Activated T-helper 2 cell treated with anti-CD3 and anti-CD28 coated beads, Interferon-gamma antibody, Interleukin-2, Interleukin-4, amounts not matched to agents 10 μg/mL and 5 μg/mL and 100 μg/mL, durations not matched to agents 14 hours and 24 hours and 36 hours (primary cell): Measurements from ENCODE around the gene DHRSX. TPM values are rescaled to one million over a fixed set of nuclear protein-coding genes. Genes with fewer than 3 reads are reported as not detected.
"Not testable (repeated sequence)": the region's sequence is repeated elsewhere in the genome, so short reads cannot be mapped to it uniquely, and the experiment has no call there.

Experiments
- DNase-seq: peaks from one replicate; pipeline ENCODE4 v3.0.0; 2021; ENCODE audit warnings: low spot score
- H3K27ac Mint-ChIP-seq: one replicate; pipeline ENCODE4 v1.8.0; 2021; ENCODE audit warnings: mixed read lengths
- H3K27me3 Mint-ChIP-seq: one replicate; pipeline ENCODE4 v1.8.0; 2021; ENCODE audit warnings: low read depth, mixed read lengths
- H3K36me3 Mint-ChIP-seq: one replicate; pipeline ENCODE4 v1.8.0; 2021; ENCODE audit warnings: low read depth, mixed read lengths
- H3K4me1 Mint-ChIP-seq: one replicate; pipeline ENCODE4 v1.8.0; 2021; ENCODE audit warnings: low read depth, mixed read lengths
- H3K4me3 Mint-ChIP-seq: one replicate; pipeline ENCODE4 v1.8.0; 2021; ENCODE audit warnings: low read depth, mild to moderate bottlenecking, moderate library complexity, mixed read lengths
- H3K9me3 Mint-ChIP-seq: one replicate; pipeline ENCODE4 v1.8.0; 2021; ENCODE audit warnings: mixed read lengths
- intact Hi-C: fragments of 100-400 bp; cut with micrococcal nuclease; formaldehyde crosslinking; loops from one replicate; pipeline ENCODE4 v1.15.1; 2023
- total RNA-seq: library from RNA; stranded (reverse); gene quantifications from 2 replicates; pipeline ENCODE4 v1.2.3, GENCODE V29; 2022

DHRSX gene
- total RNA-seq, 1 donor from 2014 or later: 26.1 TPM

GRCh38 chrX:2371026-2371711 lies 129.6 kb downstream of the DHRSX start:
- Mint-ChIP-seq H3K4me1 (peaks cover 3% of the 10 kb centered on the region), H3K27ac (no peak overlapping the region), H3K27me3 (no peaks in the 10 kb centered on the region), H3K36me3 (peaks cover 9% of the 10 kb centered on the region), H3K9me3 (no peaks in the 10 kb centered on the region), H3K4me3 (no peak overlapping the region)
- DNase-seq: no peak
- intact Hi-C loops: no loop called here

GRCh38 chrX:2370456-2370855 lies 130.3 kb downstream of the DHRSX start:
- Mint-ChIP-seq H3K27me3 (no peaks in the 10 kb centered on the region), H3K27ac (no peak overlapping the region), H3K36me3 (peaks cover 9% of the 10 kb centered on the region), H3K4me3 (no peak overlapping the region), H3K4me1 (peaks cover 3% of the 10 kb centered on the region), H3K9me3 (peaks cover 6% of the 10 kb centered on the region)
- intact Hi-C loops: no loop called here
- DNase-seq: no peak

- H3K4me1 Mint-ChIP-seq: peaks cover 3% of the 10 kb centered on the region
- no peaks in the 10 kb centered on the region for H3K27me3 Mint-ChIP-seq
- no peak overlapping the region for H3K4me3 Mint-ChIP-seq
- peaks cover 18% of the 10 kb centered on the region for H3K9me3 Mint-ChIP-seq
- H3K27ac Mint-ChIP-seq: no peak overlapping the region
- intact Hi-C loops: no loop called here
- DNase-seq: no peak
- H3K36me3 Mint-ChIP-seq: peaks cover 15% of the 10 kb centered on the region
These were observed 131.6 kb downstream of the DHRSX start for GRCh38 chrX:2369206-2369605.

GRCh38 chrX:2360731-2361130 lies 140.0 kb downstream of the DHRSX start:
- no peak for DNase-seq
- Mint-ChIP-seq H3K4me3 (no peak overlapping the region), H3K9me3 (peaks cover 42% of the 10 kb centered on the region), H3K27ac (no peak overlapping the region), H3K4me1 (no peaks in the 10 kb centered on the region), H3K27me3 (no peaks in the 10 kb centered on the region), H3K36me3 (peaks cover 11% of the 10 kb centered on the region)
- intact Hi-C loops: no loop called here

GRCh38 chrX:2359522-2359921 lies 141.3 kb downstream of the DHRSX start:
- intact Hi-C loops, DNase-seq, H3K27ac Mint-ChIP-seq, H3K4me3 Mint-ChIP-seq, H3K4me1 Mint-ChIP-seq, H3K27me3 Mint-ChIP-seq: not testable (repeated sequence)
- Mint-ChIP-seq H3K9me3 (peaks cover 30% of the 10 kb centered on the region), H3K36me3 (peaks cover 12% of the 10 kb centered on the region)

GRCh38 chrX:2351999-2352995 lies 148.5 kb downstream of the DHRSX start:
- peaks cover 13% of the 10 kb centered on the region for H3K36me3 Mint-ChIP-seq
- H3K9me3 Mint-ChIP-seq: peaks cover 9% of the 10 kb centered on the region
- no peaks in the 10 kb centered on the region for H3K27me3 Mint-ChIP-seq
- H3K27ac Mint-ChIP-seq: no peak overlapping the region
- no peak for DNase-seq
- intact Hi-C loops: no loop called here
- no peak overlapping the region for H3K4me3 Mint-ChIP-seq
- H3K4me1 Mint-ChIP-seq: no peaks in the 10 kb centered on the region

- Mint-ChIP-seq H3K4me3 (no peak overlapping the region), H3K4me1 (no peaks in the 10 kb centered on the region), H3K9me3 (peaks cover 9% of the 10 kb centered on the region), H3K27me3 (no peaks in the 10 kb centered on the region), H3K27ac (no peak overlapping the region), H3K36me3 (peaks cover 13% of the 10 kb centered on the region)
- no peak for DNase-seq
- intact Hi-C loops: no loop called here
These were observed 149.5 kb downstream of the DHRSX start for GRCh38 chrX:2351321-2351720.

- DNase-seq, H3K4me3 Mint-ChIP-seq, H3K27ac Mint-ChIP-seq, H3K4me1 Mint-ChIP-seq, H3K27me3 Mint-ChIP-seq, H3K9me3 Mint-ChIP-seq, intact Hi-C loops: not testable (repeated sequence)
- peaks cover 18% of the 10 kb centered on the region for H3K36me3 Mint-ChIP-seq
These were observed 150.1 kb downstream of the DHRSX start for GRCh38 chrX:2350703-2351102.

- H3K27me3 Mint-ChIP-seq, H3K27ac Mint-ChIP-seq, intact Hi-C loops, H3K4me3 Mint-ChIP-seq, DNase-seq, H3K4me1 Mint-ChIP-seq: not testable (repeated sequence)
- Mint-ChIP-seq H3K9me3 (peaks cover 11% of the 10 kb centered on the region), H3K36me3 (peaks cover 24% of the 10 kb centered on the region)
These were observed 150.7 kb downstream of the DHRSX start for GRCh38 chrX:2350036-2350435.

GRCh38 chrX:2348211-2348610 lies 152.6 kb downstream of the DHRSX start:
- Mint-ChIP-seq H3K27ac (no peak overlapping the region), H3K4me3 (no peak overlapping the region), H3K9me3 (peaks cover 24% of the 10 kb centered on the region), H3K4me1 (no peaks in the 10 kb centered on the region), H3K27me3 (no peaks in the 10 kb centered on the region), H3K36me3 (peaks cover 28% of the 10 kb centered on the region)
- DNase-seq: no peak
- intact Hi-C loops: no loop called here

- peaks cover 35% of the 10 kb centered on the region for H3K9me3 Mint-ChIP-seq
- no peak for DNase-seq
- H3K4me1 Mint-ChIP-seq: no peaks in the 10 kb centered on the region
- no peak overlapping the region for H3K4me3 Mint-ChIP-seq
- intact Hi-C loops: no loop called here
- no peaks in the 10 kb centered on the region for H3K27me3 Mint-ChIP-seq
- no peak overlapping the region for H3K27ac Mint-ChIP-seq
- H3K36me3 Mint-ChIP-seq: peaks cover 41% of the 10 kb centered on the region
These were observed 154.6 kb downstream of the DHRSX start for GRCh38 chrX:2346158-2346557.

- no peak for DNase-seq
- H3K4me3 Mint-ChIP-seq: no peak overlapping the region
- intact Hi-C loops: no loop called here
- H3K9me3 Mint-ChIP-seq: peaks cover 36% of the 10 kb centered on the region
- no peaks in the 10 kb centered on the region for H3K4me1 Mint-ChIP-seq
- no peaks in the 10 kb centered on the region for H3K27me3 Mint-ChIP-seq
- H3K36me3 Mint-ChIP-seq: peaks cover 38% of the 10 kb centered on the region
- H3K27ac Mint-ChIP-seq: no peak overlapping the region
These were observed 155.2 kb downstream of the DHRSX start for GRCh38 chrX:2345562-2345961.

- peaks cover 50% of the 10 kb centered on the region for H3K9me3 Mint-ChIP-seq
- no peak overlapping the region for H3K4me3 Mint-ChIP-seq
- no peaks in the 10 kb centered on the region for H3K4me1 Mint-ChIP-seq
These were observed 157.4 kb downstream of the DHRSX start for GRCh38 chrX:2343413-2343812.

More at GRCh38 chrX:2343413-2343812, 157.4 kb downstream of the DHRSX start:
- no peak for DNase-seq
- Mint-ChIP-seq H3K27ac (no peak overlapping the region), H3K36me3 (peaks cover 55% of the 10 kb centered on the region), H3K27me3 (no peaks in the 10 kb centered on the region)
- intact Hi-C loops: no loop called here
